ENCODE data around the gene DBF4. TPM values are rescaled to one million over a fixed set of nuclear protein-coding genes. Genes with fewer than 3 reads are reported as not detected.

Gene DBF4
- polyA plus RNA-seq, 1 of the 3 experiments (the other 2 are of a cell fraction) = 7.6 TPM

DNA sequence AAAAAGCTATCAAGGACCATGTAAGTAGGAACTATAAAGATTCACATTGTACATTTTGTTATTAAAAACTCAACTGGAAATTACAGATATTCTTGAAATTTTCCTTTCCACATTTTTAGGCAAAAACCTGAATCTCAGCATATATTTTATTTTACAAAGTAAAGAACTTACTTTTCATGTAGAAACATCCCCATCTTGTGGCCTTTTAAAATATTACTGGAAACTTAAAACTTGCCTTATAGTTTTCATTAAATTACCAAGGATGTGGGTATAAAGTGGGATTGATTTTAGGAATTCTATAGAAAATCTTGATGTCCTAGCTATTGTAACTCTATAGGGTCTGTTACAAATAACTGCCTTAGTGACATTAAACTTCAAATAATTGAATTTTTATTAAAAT is 10.6 kb downstream of the DBF4 start:
- H3K9me3 ChIP-seq = no peaks in the 10 kb centered on the region
- H3K4me3 ChIP-seq (ENCODE audit: low read depth in 2 of 2, low read length in 1 of 2) = no peak overlapping the region; a peak in 1 of 4 replicates
- H3K4me2 ChIP-seq = no peak overlapping the region
- H2AFZ ChIP-seq (ENCODE audit: low read depth) = no peak overlapping the region
- peaks cover 0 to 5% of the 10 kb centered on the region in 2 experiments; a peak in 2 of 4 replicates for H3K4me1 ChIP-seq (ENCODE audit: control insufficient read depth in 1 of 2, insufficient read depth in 2 of 2, low read depth in 1 of 2, low read length in 1 of 2)
- H3K79me2 ChIP-seq (ENCODE audit: insufficient read depth) = peaks cover 77% of the 10 kb centered on the region
- TF ChIP-seq, protein P1, sequence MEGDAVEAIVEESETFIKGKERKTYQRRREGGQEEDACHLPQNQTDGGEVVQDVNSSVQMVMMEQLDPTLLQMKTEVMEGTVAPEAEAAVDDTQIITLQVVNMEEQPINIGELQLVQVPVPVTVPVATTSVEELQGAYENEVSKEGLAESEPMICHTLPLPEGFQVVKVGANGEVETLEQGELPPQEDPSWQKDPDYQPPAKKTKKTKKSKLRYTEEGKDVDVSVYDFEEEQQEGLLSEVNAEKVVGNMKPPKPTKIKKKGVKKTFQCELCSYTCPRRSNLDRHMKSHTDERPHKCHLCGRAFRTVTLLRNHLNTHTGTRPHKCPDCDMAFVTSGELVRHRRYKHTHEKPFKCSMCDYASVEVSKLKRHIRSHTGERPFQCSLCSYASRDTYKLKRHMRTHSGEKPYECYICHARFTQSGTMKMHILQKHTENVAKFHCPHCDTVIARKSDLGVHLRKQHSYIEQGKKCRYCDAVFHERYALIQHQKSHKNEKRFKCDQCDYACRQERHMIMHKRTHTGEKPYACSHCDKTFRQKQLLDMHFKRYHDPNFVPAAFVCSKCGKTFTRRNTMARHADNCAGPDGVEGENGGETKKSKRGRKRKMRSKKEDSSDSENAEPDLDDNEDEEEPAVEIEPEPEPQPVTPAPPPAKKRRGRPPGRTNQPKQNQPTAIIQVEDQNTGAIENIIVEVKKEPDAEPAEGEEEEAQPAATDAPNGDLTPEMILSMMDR (IDR thresholded peaks at IDR 0.05) = peak; percentile 80
- peak; percentile 35; the same call in 1 of the 2 replicates for TF ChIP-seq SMC3 (IDR thresholded peaks at IDR 0.05; ENCODE audit: low read depth, low read length)
- TF ChIP-seq POLR2AphosphoS5 (IDR thresholded peaks at IDR 0.05; ENCODE audit: low read depth, low read length) = no peak
- peak; percentile 75 for TF ChIP-seq RAD21 (IDR thresholded peaks at IDR 0.05; ENCODE audit: low read length)
- TF ChIP-seq JUND (IDR thresholded peaks at IDR 0.05) = no peak
- peaks cover 50 to 56% of the 10 kb centered on the region in 2 experiments for H3K36me3 ChIP-seq (replicated peaks in 1 of 2; ENCODE audit: control insufficient read depth in 1 of 2, insufficient read depth in 2 of 2, low read length in 1 of 2)
- H3F3A ChIP-seq (replicated peaks; ENCODE audit: insufficient read depth) = peaks cover 9% of the 10 kb centered on the region
- H3K9me2 ChIP-seq = no peaks in the 10 kb centered on the region
- H3K27ac ChIP-seq (ENCODE audit: low read depth in 2 of 2, low read length in 1 of 2) = no peak overlapping the region; a peak in 1 of 4 replicates
- H4K20me1 ChIP-seq (ENCODE audit: insufficient read depth) = no peaks in the 10 kb centered on the region; the same call in 1 of the 2 replicates
- POLR2A ChIA-PET = no interaction called here
- no peak overlapping the region for H3K9ac ChIP-seq
- H3K27me3 ChIP-seq (ENCODE audit: insufficient read depth) = no peaks in the 10 kb centered on the region
- CTCF ChIA-PET = interaction anchor here (0.6 to 4.7 kb wide), 41 partner anchors 9 to 569 kb away, joined by 3 to 48 read pairs (median 4); partner anchors contain the start of genes ADAM22, DBF4 and SLC25A40
- DNase-seq = peak; percentile 17

DNA sequence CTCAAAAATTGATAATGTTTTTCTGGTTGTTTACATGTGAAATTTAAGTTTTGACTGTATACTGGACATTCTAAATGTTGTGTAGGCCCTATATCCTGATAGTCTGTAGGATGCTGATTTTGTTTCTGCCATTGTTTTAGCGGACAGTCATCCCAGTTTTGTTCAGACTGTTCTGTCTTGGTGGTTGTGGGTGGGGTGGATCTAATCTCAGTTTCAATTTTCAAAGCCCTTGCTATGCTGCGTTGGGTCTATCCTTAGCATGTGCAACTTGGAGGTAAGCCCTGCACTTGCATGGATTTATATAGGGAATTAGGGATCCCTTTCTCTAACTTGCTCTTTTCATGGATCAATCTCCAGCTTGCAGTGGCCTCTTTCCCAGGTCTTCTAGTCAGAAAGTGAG is 19.1 kb downstream of the DBF4 start:
- CTCF ChIA-PET = interaction anchor here (0.7 to 7.7 kb wide), 4 partner anchors 8 to 274 kb away, joined by 3 to 37 read pairs (median 4); no protein-coding TSS in a partner anchor

More for the DNA sequence above, 19.1 kb downstream of the DBF4 start:
- WGBS (ENCODE audit: low lambda C conversion rate) = 98% methylated on average over 2 of the region's 2 CpGs
- Histone ChIP-seq H3K9ac (no peak overlapping the region), H2AFZ (ENCODE audit: low read depth) (no peak overlapping the region), H3K9me2 (no peaks in the 10 kb centered on the region), H3K4me1 (ENCODE audit: control insufficient read depth in 1 of 2, insufficient read depth in 2 of 2, low read depth in 1 of 2, low read length in 1 of 2) (no peaks in the 10 kb centered on the region; a peak in 1 of 4 replicates), H4K20me1 (ENCODE audit: insufficient read depth) (no peaks in the 10 kb centered on the region), H3K4me3 (ENCODE audit: low read depth in 2 of 2, low read length in 1 of 2) (no peak overlapping the region), H3K79me2 (ENCODE audit: insufficient read depth) (peaks cover 54% of the 10 kb centered on the region), H3K27me3 (ENCODE audit: insufficient read depth) (no peaks in the 10 kb centered on the region), H3K27ac (ENCODE audit: low read depth in 2 of 2, low read length in 1 of 2) (no peak overlapping the region), H3K4me2 (no peak overlapping the region), H3K36me3 (replicated peaks in 1 of 2; ENCODE audit: control insufficient read depth in 1 of 2, insufficient read depth in 2 of 2, low read length in 1 of 2) (peaks cover 68 to 70% of the 10 kb centered on the region in 2 experiments), H3F3A (replicated peaks; ENCODE audit: insufficient read depth) (no peaks in the 10 kb centered on the region), H3K9me3 (no peaks in the 10 kb centered on the region)
- DNase-seq = no peak
- POLR2A ChIA-PET = no interaction called here
- TF ChIP-seq NRF1 (IDR thresholded peaks at IDR 0.05; ENCODE audit: low read depth, low read length) = no peak
- no peak for TF ChIP-seq RCOR1 (IDR thresholded peaks at IDR 0.05; ENCODE audit: low read length)
- TF ChIP-seq, protein P2, sequence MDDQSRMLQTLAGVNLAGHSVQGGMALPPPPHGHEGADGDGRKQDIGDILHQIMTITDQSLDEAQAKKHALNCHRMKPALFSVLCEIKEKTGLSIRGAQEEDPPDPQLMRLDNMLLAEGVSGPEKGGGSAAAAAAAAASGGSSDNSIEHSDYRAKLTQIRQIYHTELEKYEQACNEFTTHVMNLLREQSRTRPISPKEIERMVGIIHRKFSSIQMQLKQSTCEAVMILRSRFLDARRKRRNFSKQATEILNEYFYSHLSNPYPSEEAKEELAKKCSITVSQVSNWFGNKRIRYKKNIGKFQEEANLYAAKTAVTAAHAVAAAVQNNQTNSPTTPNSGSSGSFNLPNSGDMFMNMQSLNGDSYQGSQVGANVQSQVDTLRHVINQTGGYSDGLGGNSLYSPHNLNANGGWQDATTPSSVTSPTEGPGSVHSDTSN (IDR thresholded peaks at IDR 0.05) = no peak
- TF ChIP-seq FOXJ3 (CRISPR knock-in tag; IDR thresholded peaks at IDR 0.05) = no peak
- TF ChIP-seq YY1 (IDR thresholded peaks at IDR 0.05; ENCODE audit: low read depth) = no peak
- TF ChIP-seq, protein P3, sequence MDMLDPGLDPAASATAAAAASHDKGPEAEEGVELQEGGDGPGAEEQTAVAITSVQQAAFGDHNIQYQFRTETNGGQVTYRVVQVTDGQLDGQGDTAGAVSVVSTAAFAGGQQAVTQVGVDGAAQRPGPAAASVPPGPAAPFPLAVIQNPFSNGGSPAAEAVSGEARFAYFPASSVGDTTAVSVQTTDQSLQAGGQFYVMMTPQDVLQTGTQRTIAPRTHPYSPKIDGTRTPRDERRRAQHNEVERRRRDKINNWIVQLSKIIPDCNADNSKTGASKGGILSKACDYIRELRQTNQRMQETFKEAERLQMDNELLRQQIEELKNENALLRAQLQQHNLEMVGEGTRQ (IDR thresholded peaks at IDR 0.05; ENCODE audit: borderline replicate concordance, low read depth, low read length) = no peak
- TF ChIP-seq TCF12 (IDR thresholded peaks at IDR 0.05) = no peak
- TF ChIP-seq, protein P4, sequence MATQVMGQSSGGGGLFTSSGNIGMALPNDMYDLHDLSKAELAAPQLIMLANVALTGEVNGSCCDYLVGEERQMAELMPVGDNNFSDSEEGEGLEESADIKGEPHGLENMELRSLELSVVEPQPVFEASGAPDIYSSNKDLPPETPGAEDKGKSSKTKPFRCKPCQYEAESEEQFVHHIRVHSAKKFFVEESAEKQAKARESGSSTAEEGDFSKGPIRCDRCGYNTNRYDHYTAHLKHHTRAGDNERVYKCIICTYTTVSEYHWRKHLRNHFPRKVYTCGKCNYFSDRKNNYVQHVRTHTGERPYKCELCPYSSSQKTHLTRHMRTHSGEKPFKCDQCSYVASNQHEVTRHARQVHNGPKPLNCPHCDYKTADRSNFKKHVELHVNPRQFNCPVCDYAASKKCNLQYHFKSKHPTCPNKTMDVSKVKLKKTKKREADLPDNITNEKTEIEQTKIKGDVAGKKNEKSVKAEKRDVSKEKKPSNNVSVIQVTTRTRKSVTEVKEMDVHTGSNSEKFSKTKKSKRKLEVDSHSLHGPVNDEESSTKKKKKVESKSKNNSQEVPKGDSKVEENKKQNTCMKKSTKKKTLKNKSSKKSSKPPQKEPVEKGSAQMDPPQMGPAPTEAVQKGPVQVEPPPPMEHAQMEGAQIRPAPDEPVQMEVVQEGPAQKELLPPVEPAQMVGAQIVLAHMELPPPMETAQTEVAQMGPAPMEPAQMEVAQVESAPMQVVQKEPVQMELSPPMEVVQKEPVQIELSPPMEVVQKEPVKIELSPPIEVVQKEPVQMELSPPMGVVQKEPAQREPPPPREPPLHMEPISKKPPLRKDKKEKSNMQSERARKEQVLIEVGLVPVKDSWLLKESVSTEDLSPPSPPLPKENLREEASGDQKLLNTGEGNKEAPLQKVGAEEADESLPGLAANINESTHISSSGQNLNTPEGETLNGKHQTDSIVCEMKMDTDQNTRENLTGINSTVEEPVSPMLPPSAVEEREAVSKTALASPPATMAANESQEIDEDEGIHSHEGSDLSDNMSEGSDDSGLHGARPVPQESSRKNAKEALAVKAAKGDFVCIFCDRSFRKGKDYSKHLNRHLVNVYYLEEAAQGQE (IDR thresholded peaks at IDR 0.05; ENCODE audit: low read depth, low read length) = no peak
- no peak for TF ChIP-seq JUND (IDR thresholded peaks at IDR 0.05)
- no peak for TF ChIP-seq NFIC (IDR thresholded peaks at IDR 0.05; ENCODE audit: borderline replicate concordance)
- no peak for TF ChIP-seq POLR2AphosphoS5 (IDR thresholded peaks at IDR 0.05; ENCODE audit: low read depth, low read length)
- TF ChIP-seq MXI1 (IDR thresholded peaks at IDR 0.05; ENCODE audit: low read depth, low read length) = no peak
- TF ChIP-seq FOSL2 (IDR thresholded peaks at IDR 0.05; ENCODE audit: borderline replicate concordance, low read depth) = no peak
- no peak for TF ChIP-seq SIN3A (IDR thresholded peaks at IDR 0.05; ENCODE audit: borderline replicate concordance, low read depth, low read length)
- TF ChIP-seq MEF2A (IDR thresholded peaks at IDR 0.05; ENCODE audit: borderline replicate concordance, low read depth) = no peak
- TF ChIP-seq, protein P5, sequence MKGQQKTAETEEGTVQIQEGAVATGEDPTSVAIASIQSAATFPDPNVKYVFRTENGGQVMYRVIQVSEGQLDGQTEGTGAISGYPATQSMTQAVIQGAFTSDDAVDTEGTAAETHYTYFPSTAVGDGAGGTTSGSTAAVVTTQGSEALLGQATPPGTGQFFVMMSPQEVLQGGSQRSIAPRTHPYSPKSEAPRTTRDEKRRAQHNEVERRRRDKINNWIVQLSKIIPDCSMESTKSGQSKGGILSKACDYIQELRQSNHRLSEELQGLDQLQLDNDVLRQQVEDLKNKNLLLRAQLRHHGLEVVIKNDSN (IDR thresholded peaks at IDR 0.05; ENCODE audit: borderline replicate concordance, low read depth) = no peak
